HCT116 (cell line): ENCODE measurements around the gene TMOD1. TPM values are rescaled to one million over a fixed set of nuclear protein-coding genes. Genes with fewer than 3 reads are reported as not detected.
"Not testable (repeated sequence)": the region's sequence is repeated elsewhere in the genome, so short reads cannot be mapped to it uniquely, and the experiment has no call there.

Source experiments
- ATAC-seq: fragments of 200-7000 bp; cut with Tn5 transposase; 2 replicates; pipeline ENCODE4 v1.9.1; 2020; ENCODE audit warnings: mild to moderate bottlenecking, moderate library complexity
- BruUV-seq: library from RNA; stranded (reverse); fragments of 400-500 nt; replicated peaks from 2 replicates; lab custom pipeline; 2021; lab: Mats Ljungman, UMichigan
- CTCF ChIA-PET: fragments of 300-600 bp; sonication (Branson Sonifier 250); formaldehyde crosslinking; loops from one replicate; lab custom pipeline; 2021; ENCODE audit warnings: antibody characterized with exemption; lab: Charles Lee
- POLR2A ChIA-PET: fragments of 300-600, 350-600 bp; sonication (Branson Sonifier 250); formaldehyde crosslinking; loops from one replicate; lab custom pipeline; 2021; ENCODE audit warnings: antibody characterized with exemption; lab: Charles Lee
- RAD21 ChIA-PET, 2 experiments: fragments of 300-600 bp; sonication (Branson Sonifier 250); formaldehyde crosslinking; loops; one replicate each; lab custom pipeline; 2023; ENCODE audit warnings: low total read pairs in 2 of 2; ENCODE audit not compliant: uncharacterized antibody in 2 of 2, unreplicated experiment in 2 of 2, low non-redundant PET in 1 of 2; lab: Charles Lee
- DNase-seq: peaks from one replicate; pipeline ENCODE4 v3.0.0-alpha.2; 2010; ENCODE audit warnings: low read depth, low spot score
- H2AFZ ChIP-seq: fragments of 200-600 bp; shearing (Covaris generic), sonication (generic); 2 replicates; pipeline ENCODE4 v1.6.1; 2017; ENCODE audit warnings: low read depth, mixed run types, mixed read lengths, antibody characterized with exemption, low read length; ENCODE audit not compliant: poor library complexity, severe bottlenecking
- H3K27ac ChIP-seq: 2 replicates; pipeline ENCODE4 v1.5.1; 2012; ENCODE audit warnings: low read depth, low read length
- H3K27me3 ChIP-seq: fragments of 200-600 bp; sonication (generic); 2 replicates; pipeline ENCODE4 v1.6.1; 2016; ENCODE audit warnings: mixed run types, low read length, mixed read lengths; ENCODE audit not compliant: insufficient read depth
- H3K36me3 ChIP-seq, 2 experiments: fragments of 200-500 bp in 1 of 2; fragments of 200-600 bp in 1 of 2; sonication (Bioruptor generic) in 1 of 2; sonication (generic) in 1 of 2; 2 replicates each; pipeline versions ENCODE4 v1.5.1 to v1.6.1; 2014 to 2016; ENCODE audit warnings: low read length in 2 of 2, inconsistent platforms in 1 of 2, mixed read lengths in 1 of 2, mixed run types in 1 of 2; ENCODE audit not compliant: insufficient read depth in 2 of 2, control insufficient read depth in 1 of 2
- H3K4me1 ChIP-seq, 2 experiments: fragments of 200-600 bp in 1 of 2; sonication (generic) in 1 of 2; 2 replicates each; pipeline versions ENCODE4 v1.5.1 to v1.6.1; 2012 to 2017; ENCODE audit warnings: low read length in 2 of 2, inconsistent platforms in 1 of 2, mild to moderate bottlenecking in 1 of 2, mixed read lengths in 1 of 2, mixed run types in 1 of 2, moderate library complexity in 1 of 2; ENCODE audit not compliant: insufficient read depth in 2 of 2, control insufficient read depth in 1 of 2
- H3K4me2 ChIP-seq: fragments of 200-600 bp; sonication (generic); 2 replicates; pipeline ENCODE4 v1.6.1; 2017; ENCODE audit warnings: mixed run types, low read length, mixed read lengths
- H3K4me3 ChIP-seq, 2 experiments: fragments of 200-600 bp in 1 of 2; sonication (generic) in 1 of 2; replicated peaks in 1 of 2; 2 replicates each; pipeline ENCODE4 v1.5.1; 2011 to 2016; ENCODE audit warnings: low read length in 2 of 2, control low read depth in 1 of 2, low read depth in 1 of 2, mild to moderate bottlenecking in 1 of 2, mixed read lengths in 1 of 2, mixed run types in 1 of 2
- H3K79me2 ChIP-seq: fragments of 200-600 bp; sonication (generic); 2 replicates; pipeline ENCODE4 v1.6.1; 2017; ENCODE audit warnings: mild to moderate bottlenecking, mixed run types, low read length, moderate library complexity, mixed read lengths; ENCODE audit not compliant: insufficient read depth
- H3K9ac ChIP-seq: fragments of 200-600 bp; sonication (generic); 2 replicates; pipeline ENCODE4 v1.6.1; 2016; ENCODE audit warnings: low read length, mixed read lengths
- H3K9me2 ChIP-seq: fragments of 200-600 bp; sonication (generic), shearing (Covaris generic); 2 replicates; pipeline ENCODE4 v1.6.1; 2017; ENCODE audit warnings: mixed run types, mild to moderate bottlenecking, moderate library complexity; ENCODE audit not compliant: insufficient read depth
- H3K9me3 ChIP-seq, 2 experiments: fragments of 200-500 bp in 1 of 2; fragments of 200-600 bp in 1 of 2; sonication (Bioruptor generic) in 1 of 2; sonication (generic) in 1 of 2; 2 replicates each; pipeline ENCODE4 v1.6.1; 2014 to 2017; ENCODE audit warnings: low read length in 2 of 2, mixed read lengths in 2 of 2, inconsistent platforms in 1 of 2, low read depth in 1 of 2, mild to moderate bottlenecking in 1 of 2, mixed run types in 1 of 2, moderate library complexity in 1 of 2; ENCODE audit not compliant: control insufficient read depth in 1 of 2, insufficient read depth in 1 of 2
- H4K20me1 ChIP-seq: fragments of 200-600 bp; sonication (generic), shearing (Covaris generic); 2 replicates; pipeline ENCODE4 v1.6.1; 2017; ENCODE audit warnings: mixed run types, mild to moderate bottlenecking, moderate library complexity; ENCODE audit not compliant: insufficient read depth
- CBX3 ChIP-seq: IDR thresholded peaks from 2 replicates; pipeline ENCODE4 v1.6.1; 2012; ENCODE audit warnings: low read depth
- EGR1 ChIP-seq: IDR thresholded peaks from 2 replicates; pipeline ENCODE4 v1.6.1; 2012; ENCODE audit warnings: low read depth
- EZH2phosphoT487 ChIP-seq: fragments of 200-600 bp; IDR thresholded peaks from 2 replicates; pipeline ENCODE4 v1.6.1; 2018; ENCODE audit warnings: antibody characterized with exemption, borderline replicate concordance
- FOSL1 ChIP-seq: IDR thresholded peaks from 2 replicates; pipeline ENCODE4 v1.6.1; 2012; ENCODE audit warnings: low read depth
- POLR2A ChIP-seq: IDR thresholded peaks from 2 replicates; pipeline ENCODE4 v1.7.0; 2011; ENCODE audit warnings: borderline replicate concordance; ENCODE audit not compliant: insufficient read depth, insufficient read length; ENCODE audit errors: extremely low read depth
- RAD21 ChIP-seq: IDR thresholded peaks from 2 replicates; pipeline ENCODE4 v1.6.1; 2012; ENCODE audit warnings: low read depth, mild to moderate bottlenecking
- SIN3A ChIP-seq: IDR thresholded peaks from 2 replicates; pipeline ENCODE4 v1.6.1; 2012; ENCODE audit warnings: low read depth
- TCF7L2 ChIP-seq: IDR thresholded peaks from 2 replicates; pipeline ENCODE4 v1.7.0; 2011; ENCODE audit warnings: borderline replicate concordance, inconsistent platforms; ENCODE audit not compliant: insufficient read depth, insufficient read length; ENCODE audit errors: extremely low read depth
- ZFX ChIP-seq: fragments of 450-650 bp; IDR thresholded peaks from 2 replicates; pipeline ENCODE4 v1.6.1; 2017
- ZNF274 ChIP-seq: fragments of 200-500 bp; sonication (Bioruptor generic); IDR thresholded peaks from 2 replicates; pipeline ENCODE4 v1.6.1; 2014; ENCODE audit warnings: mild to moderate bottlenecking, low read depth, low read length, inconsistent platforms
- intact Hi-C: fragments of 100-400 bp; cut with micrococcal nuclease; formaldehyde crosslinking; loops from 2 replicates; pipeline ENCODE4 v1.10.0; 2022
- total RNA-seq: library from RNA; stranded (reverse); gene quantifications from one replicate; pipeline ENCODE4 v1.2.1, GENCODE V29; 2021; ENCODE audit not compliant: unreplicated experiment
- TF ChIP-seq, protein P1 (sequence below): IDR thresholded peaks from 2 replicates; pipeline ENCODE4 v1.6.1; 2012
- TF ChIP-seq, protein P2 (sequence below): IDR thresholded peaks from 2 replicates; pipeline ENCODE4 v1.6.1; 2012; ENCODE audit warnings: low read depth
- TF ChIP-seq, protein P3 (sequence below): IDR thresholded peaks from 2 replicates; pipeline ENCODE4 v1.6.1; 2011; ENCODE audit warnings: mild to moderate bottlenecking, low read length, moderate library complexity; ENCODE audit not compliant: insufficient replicate concordance; ENCODE audit errors: extremely low read depth

The TMOD1 gene
- total RNA-seq, 1 experiment from 2014 or later: 4.4 TPM

DNA sequence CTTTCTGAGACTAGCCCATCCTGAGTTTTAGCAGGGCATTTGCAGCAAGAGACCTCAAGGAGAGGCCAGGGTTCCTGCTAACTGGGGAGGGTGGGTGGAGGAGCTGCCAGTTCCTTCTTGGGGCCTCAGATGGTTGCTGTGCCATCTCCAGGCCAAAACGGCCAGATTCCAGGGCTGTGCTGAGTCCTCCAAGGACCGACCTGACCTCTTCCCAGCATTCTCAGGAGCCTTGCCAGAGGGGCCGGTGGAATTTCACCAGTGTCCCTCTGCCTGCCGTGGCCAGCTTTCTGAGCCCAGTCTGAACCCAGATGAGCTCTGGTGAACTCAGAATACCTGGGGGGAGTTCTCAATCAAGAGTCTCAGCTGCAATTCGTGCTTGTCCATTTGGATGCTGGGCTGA, 77.4 kb downstream of the TMOD1 start (continued):
- TF ChIP-seq, protein P1, sequence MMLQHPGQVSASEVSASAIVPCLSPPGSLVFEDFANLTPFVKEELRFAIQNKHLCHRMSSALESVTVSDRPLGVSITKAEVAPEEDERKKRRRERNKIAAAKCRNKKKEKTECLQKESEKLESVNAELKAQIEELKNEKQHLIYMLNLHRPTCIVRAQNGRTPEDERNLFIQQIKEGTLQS: no peak

DNA sequence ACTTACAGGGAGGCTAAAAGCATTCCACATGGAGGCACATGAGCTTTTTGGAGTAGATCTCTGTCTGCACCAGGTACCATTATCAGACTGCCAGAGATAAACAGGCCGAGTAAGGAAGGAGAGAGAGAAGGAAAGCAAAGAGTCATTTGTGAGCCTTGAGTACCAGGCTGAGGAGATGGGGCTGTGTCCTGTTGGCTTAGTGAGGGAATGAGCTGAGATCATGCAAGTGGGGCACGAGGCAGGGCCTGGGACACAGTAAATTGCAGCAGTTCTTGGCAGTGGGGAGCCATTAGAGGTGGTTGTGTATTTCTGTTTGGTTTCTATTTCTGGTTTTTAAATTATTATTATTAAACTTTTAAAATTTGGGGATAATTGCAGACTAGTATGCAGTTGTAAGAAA, 78.4 kb downstream of the TMOD1 start:
- Histone ChIP-seq H3K4me1 (no peaks in the 10 kb centered on the region), H3K9ac (no peak overlapping the region), H3K9me2 (no peaks in the 10 kb centered on the region), H3K79me2 (no peaks in the 10 kb centered on the region), H3K27ac (no peak overlapping the region), H3K4me3 (no peak overlapping the region), H4K20me1 (no peaks in the 10 kb centered on the region), H2AFZ (no peak overlapping the region), H3K36me3 (no peaks in the 10 kb centered on the region)
- RAD21 ChIA-PET: no interaction called here
- POLR2A ChIA-PET: no interaction called here
- no peak for ATAC-seq
- no peak for TF ChIP-seq RAD21
- TF ChIP-seq EZH2phosphoT487: no peak
- no peak for TF ChIP-seq CBX3
- TF ChIP-seq, protein P2, sequence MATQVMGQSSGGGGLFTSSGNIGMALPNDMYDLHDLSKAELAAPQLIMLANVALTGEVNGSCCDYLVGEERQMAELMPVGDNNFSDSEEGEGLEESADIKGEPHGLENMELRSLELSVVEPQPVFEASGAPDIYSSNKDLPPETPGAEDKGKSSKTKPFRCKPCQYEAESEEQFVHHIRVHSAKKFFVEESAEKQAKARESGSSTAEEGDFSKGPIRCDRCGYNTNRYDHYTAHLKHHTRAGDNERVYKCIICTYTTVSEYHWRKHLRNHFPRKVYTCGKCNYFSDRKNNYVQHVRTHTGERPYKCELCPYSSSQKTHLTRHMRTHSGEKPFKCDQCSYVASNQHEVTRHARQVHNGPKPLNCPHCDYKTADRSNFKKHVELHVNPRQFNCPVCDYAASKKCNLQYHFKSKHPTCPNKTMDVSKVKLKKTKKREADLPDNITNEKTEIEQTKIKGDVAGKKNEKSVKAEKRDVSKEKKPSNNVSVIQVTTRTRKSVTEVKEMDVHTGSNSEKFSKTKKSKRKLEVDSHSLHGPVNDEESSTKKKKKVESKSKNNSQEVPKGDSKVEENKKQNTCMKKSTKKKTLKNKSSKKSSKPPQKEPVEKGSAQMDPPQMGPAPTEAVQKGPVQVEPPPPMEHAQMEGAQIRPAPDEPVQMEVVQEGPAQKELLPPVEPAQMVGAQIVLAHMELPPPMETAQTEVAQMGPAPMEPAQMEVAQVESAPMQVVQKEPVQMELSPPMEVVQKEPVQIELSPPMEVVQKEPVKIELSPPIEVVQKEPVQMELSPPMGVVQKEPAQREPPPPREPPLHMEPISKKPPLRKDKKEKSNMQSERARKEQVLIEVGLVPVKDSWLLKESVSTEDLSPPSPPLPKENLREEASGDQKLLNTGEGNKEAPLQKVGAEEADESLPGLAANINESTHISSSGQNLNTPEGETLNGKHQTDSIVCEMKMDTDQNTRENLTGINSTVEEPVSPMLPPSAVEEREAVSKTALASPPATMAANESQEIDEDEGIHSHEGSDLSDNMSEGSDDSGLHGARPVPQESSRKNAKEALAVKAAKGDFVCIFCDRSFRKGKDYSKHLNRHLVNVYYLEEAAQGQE: no peak
- no peak for TF ChIP-seq EGR1
- no peak for TF ChIP-seq POLR2A
- TF ChIP-seq FOSL1: no peak
- TF ChIP-seq, protein P3, sequence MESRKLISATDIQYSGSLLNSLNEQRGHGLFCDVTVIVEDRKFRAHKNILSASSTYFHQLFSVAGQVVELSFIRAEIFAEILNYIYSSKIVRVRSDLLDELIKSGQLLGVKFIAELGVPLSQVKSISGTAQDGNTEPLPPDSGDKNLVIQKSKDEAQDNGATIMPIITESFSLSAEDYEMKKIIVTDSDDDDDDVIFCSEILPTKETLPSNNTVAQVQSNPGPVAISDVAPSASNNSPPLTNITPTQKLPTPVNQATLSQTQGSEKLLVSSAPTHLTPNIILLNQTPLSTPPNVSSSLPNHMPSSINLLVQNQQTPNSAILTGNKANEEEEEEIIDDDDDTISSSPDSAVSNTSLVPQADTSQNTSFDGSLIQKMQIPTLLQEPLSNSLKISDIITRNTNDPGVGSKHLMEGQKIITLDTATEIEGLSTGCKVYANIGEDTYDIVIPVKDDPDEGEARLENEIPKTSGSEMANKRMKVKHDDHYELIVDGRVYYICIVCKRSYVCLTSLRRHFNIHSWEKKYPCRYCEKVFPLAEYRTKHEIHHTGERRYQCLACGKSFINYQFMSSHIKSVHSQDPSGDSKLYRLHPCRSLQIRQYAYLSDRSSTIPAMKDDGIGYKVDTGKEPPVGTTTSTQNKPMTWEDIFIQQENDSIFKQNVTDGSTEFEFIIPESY: no peak
- no peak for TF ChIP-seq ZNF274
- TF ChIP-seq ZFX: no peak
- no peak for TF ChIP-seq SIN3A
- TF ChIP-seq TCF7L2: no peak
- TF ChIP-seq, all 23 proteins: peak for 0
- Histone ChIP-seq H3K9me3 (no peaks in the 10 kb centered on the region), H3K4me2 (no peak overlapping the region), H3K27me3 (no peaks in the 10 kb centered on the region)
- intact Hi-C loops: no loop called here
- DNase-seq: no peak
- CTCF ChIA-PET: interaction anchor here (1.2 kb wide), 1 partner anchor 19 kb away, joined by 6 read pairs; no protein-coding TSS in a partner anchor
- no TSS peak for BruUV-seq

DNA sequence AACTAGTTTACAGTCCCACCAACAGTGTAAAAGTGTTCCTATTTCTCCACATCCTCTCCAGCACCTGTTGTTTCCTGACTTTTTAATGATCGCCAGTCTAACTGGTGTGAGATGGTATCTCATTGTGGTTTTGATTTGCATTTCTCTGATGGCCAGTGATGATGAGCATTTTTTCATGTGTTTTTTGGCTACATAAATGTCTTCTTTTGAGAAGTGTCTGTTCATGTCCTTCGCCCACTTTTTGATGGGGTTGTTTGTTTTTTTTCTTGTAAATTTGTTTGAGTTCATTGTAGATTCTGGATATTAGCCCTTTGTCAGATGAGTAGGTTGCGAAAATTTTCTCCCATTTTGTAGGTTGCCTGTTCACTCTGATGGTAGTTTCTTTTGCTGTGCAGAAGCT, 80.1 kb downstream of the TMOD1 start:
- ATAC-seq, H3K36me3 ChIP-seq, DNase-seq, H3K4me1 ChIP-seq, H3K27ac ChIP-seq, H3K9me2 ChIP-seq, BruUV-seq, H3K4me3 ChIP-seq, H3K9me3 ChIP-seq, H4K20me1 ChIP-seq, intact Hi-C loops, H3K27me3 ChIP-seq, H3K9ac ChIP-seq, CTCF ChIA-PET, H2AFZ ChIP-seq, POLR2A ChIA-PET, H3K4me2 ChIP-seq, RAD21 ChIA-PET, H3K79me2 ChIP-seq: not testable (repeated sequence)
